Mesendoderm (in vitro differentiated cells): Measurements from ENCODE around the gene CBX5.
"Not testable (repeated sequence)": the region's sequence is repeated elsewhere in the genome, so short reads cannot be mapped to it uniquely, and the experiment has no call there.

Experiments
- DNase-seq: peaks from one replicate; pipeline ENCODE4 v3.0.0; 2013
- H2AK5ac ChIP-seq: 2 replicates; pipeline ENCODE4 v1.6.1; 2013; ENCODE audit warnings: low read length, inconsistent platforms
- H2BK120ac ChIP-seq: 2 replicates; pipeline ENCODE4 v1.6.1; 2013; ENCODE audit warnings: low read depth, mild to moderate bottlenecking, low read length, moderate library complexity, mixed read lengths
- H2BK15ac ChIP-seq: replicated peaks from 2 replicates; pipeline ENCODE4 v1.6.1; 2013; ENCODE audit warnings: low read depth, mild to moderate bottlenecking, moderate library complexity
- H2BK5ac ChIP-seq: 2 replicates; pipeline ENCODE4 v1.6.1; 2013; ENCODE audit warnings: low read length, inconsistent platforms
- H3K18ac ChIP-seq: 2 replicates; pipeline ENCODE4 v1.6.1; 2013; ENCODE audit warnings: mild to moderate bottlenecking, low read length, mixed read lengths
- H3K23ac ChIP-seq: one replicate; pipeline ENCODE4 v1.6.1; 2013; ENCODE audit warnings: low read length
- H3K27ac ChIP-seq: 2 replicates; pipeline ENCODE4 v1.5.1; 2013; ENCODE audit warnings: low read depth, mild to moderate bottlenecking, inconsistent platforms, low read length, moderate library complexity
- H3K27me3 ChIP-seq: 2 replicates; pipeline ENCODE4 v1.6.1; 2013; ENCODE audit warnings: low read length, control low read depth, mild to moderate bottlenecking, inconsistent platforms; ENCODE audit not compliant: insufficient read depth, poor library complexity
- H3K36me3 ChIP-seq: 2 replicates; pipeline ENCODE4 v1.6.1; 2013; ENCODE audit warnings: low read length, inconsistent platforms; ENCODE audit not compliant: control insufficient read depth, insufficient read depth
- H3K4ac ChIP-seq: one replicate; pipeline ENCODE4 v1.6.1; 2013; ENCODE audit warnings: low read depth, mild to moderate bottlenecking, low read length, moderate library complexity
- H3K4me1 ChIP-seq: 2 replicates; pipeline ENCODE4 v1.6.1; 2013; ENCODE audit warnings: low read depth, low read length, inconsistent platforms; ENCODE audit not compliant: control insufficient read depth
- H3K4me2 ChIP-seq: 2 replicates; pipeline ENCODE4 v1.6.1; 2013; ENCODE audit warnings: low read length
- H3K4me3 ChIP-seq: 2 replicates; pipeline ENCODE4 v1.5.1; 2013; ENCODE audit warnings: mild to moderate bottlenecking, low read length
- H3K56ac ChIP-seq: one replicate; pipeline ENCODE4 v1.6.1; 2013; ENCODE audit warnings: low read length
- H3K79me1 ChIP-seq: 2 replicates; pipeline ENCODE4 v1.6.1; 2013; ENCODE audit warnings: low read length, inconsistent platforms
- H3K79me2 ChIP-seq: 2 replicates; pipeline ENCODE4 v1.6.1; 2013; ENCODE audit warnings: mild to moderate bottlenecking, low read length; ENCODE audit not compliant: control insufficient read depth, insufficient read depth
- H3K9ac ChIP-seq: 2 replicates; pipeline ENCODE4 v1.6.1; 2013; ENCODE audit warnings: low read length, inconsistent platforms
- H4K5ac ChIP-seq: one replicate; pipeline ENCODE4 v1.6.1; 2013; ENCODE audit warnings: low read length
- H4K8ac ChIP-seq: one replicate; pipeline ENCODE4 v1.6.1; 2013; ENCODE audit warnings: low read depth, mild to moderate bottlenecking, control low read depth, low read length, moderate library complexity
- WGBS: extraction: QIAGEN DNeasy Blood & Tissue Kit; methylation state at CpG from one replicate; pipeline ENCODE4 v1.1.7; 2013; ENCODE audit warnings: low lambda C conversion rate, missing lambda C conversion rate; ENCODE audit not compliant: insufficient coverage; ENCODE audit errors: extremely low coverage; 5-methylcytosine and 5-hydroxymethylcytosine counted together

Gene CBX5

DNA sequence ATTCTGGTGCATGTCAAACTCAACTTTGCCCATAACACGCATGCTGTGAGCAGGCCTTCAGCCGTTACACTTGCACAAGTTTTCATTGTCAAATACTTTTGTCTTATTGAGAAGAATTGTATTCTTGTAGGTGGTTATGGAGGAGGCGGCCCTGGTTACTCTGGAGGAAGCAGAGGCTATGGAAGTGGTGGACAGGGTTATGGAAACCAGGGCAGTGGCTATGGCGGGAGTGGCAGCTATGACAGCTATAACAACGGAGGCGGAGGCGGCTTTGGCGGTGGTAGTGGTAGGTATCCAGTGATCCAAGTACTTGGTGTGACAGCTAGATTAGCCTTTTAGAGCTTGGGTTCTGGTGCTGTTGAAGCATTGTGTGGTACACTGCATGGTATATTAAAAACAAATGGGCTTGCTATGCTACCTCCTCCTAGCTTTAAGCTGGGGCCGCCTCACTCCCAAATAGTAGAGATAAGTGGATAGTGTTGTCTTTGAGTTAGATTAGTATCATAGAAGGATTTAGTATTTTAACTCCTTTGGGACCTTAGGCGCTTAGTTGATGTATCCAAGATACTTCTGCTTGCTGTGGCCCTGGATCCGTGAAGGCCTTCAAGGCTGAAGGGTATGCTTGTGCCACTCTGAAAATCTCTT lies 3.1 kb upstream of the CBX5 start:
- Histone ChIP-seq H3K27ac (no peak overlapping the region), H2BK5ac (no peak overlapping the region), H3K79me2 (peaks cover 51% of the 10 kb centered on the region), H2BK120ac (no peak overlapping the region), H3K23ac (no peak overlapping the region), H3K27me3 (no peaks in the 10 kb centered on the region), H3K79me1 (no peaks in the 10 kb centered on the region), H2AK5ac (no peak overlapping the region), H3K4me3 (peak overlapping the region; percentile 30), H4K5ac (no peak overlapping the region), H3K9ac (peak overlapping the region; percentile 100), H2BK15ac (no peak overlapping the region), H3K4ac (no peak overlapping the region), H3K36me3 (peaks cover 22% of the 10 kb centered on the region), H3K4me1 (peaks cover under 1% of the 10 kb centered on the region), H4K8ac (no peak overlapping the region), H3K18ac (no peak overlapping the region), H3K56ac (peak overlapping the region; percentile 34), H3K4me2 (peak overlapping the region; percentile 63)
- no CpG with 5 or more reads among the region's 11 CpGs for WGBS
- DNase-seq = no peak

DNA sequence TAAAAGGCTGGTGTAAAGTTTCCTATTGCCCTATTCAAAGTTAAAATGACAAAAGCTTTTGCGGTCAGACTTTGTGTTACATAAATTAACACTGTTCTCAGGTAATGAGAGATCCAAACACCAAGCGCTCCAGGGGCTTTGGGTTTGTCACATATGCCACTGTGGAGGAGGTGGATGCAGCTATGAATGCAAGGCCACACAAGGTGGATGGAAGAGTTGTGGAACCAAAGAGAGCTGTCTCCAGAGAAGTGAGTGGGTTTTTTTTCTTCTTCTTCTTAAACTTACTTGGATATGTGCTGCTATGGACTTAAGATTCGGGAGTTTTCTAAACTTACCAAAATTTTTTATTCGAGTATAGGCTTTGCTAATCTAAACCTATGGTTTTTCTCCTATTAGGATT lies 1.8 kb upstream of the CBX5 start:
- H3K4ac ChIP-seq, H2BK15ac ChIP-seq, H3K23ac ChIP-seq, H3K18ac ChIP-seq, H3K79me1 ChIP-seq, H2AK5ac ChIP-seq, H3K27me3 ChIP-seq, H2BK120ac ChIP-seq, H3K27ac ChIP-seq, H2BK5ac ChIP-seq, H3K4me1 ChIP-seq, DNase-seq, H4K5ac ChIP-seq, H4K8ac ChIP-seq: not testable (repeated sequence)
- H3K56ac ChIP-seq = peak overlapping the region; percentile 100
- no CpG with 5 or more reads among the region's 4 CpGs for WGBS
- H3K4me2 ChIP-seq = peak overlapping the region; percentile 44
- peaks cover 63% of the 10 kb centered on the region for H3K79me2 ChIP-seq
- peak overlapping the region; percentile 100 for H3K9ac ChIP-seq
- peaks cover 17% of the 10 kb centered on the region for H3K36me3 ChIP-seq
- peak overlapping the region; percentile 98 for H3K4me3 ChIP-seq

DNA sequence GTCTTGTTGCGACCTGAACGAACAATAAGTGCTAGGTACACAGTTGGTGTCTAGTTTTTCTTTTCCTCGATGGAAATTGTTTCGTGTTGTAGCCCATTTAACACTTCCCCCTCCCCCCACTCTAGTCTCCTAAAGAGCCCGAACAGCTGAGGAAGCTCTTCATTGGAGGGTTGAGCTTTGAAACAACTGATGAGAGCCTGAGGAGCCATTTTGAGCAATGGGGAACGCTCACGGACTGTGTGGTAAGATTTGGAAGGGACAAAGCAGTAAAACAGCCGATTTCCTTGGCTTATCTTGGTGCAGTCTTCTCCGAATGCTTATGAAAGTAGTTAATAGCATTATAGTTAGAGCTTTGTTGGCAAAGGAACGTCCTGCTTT lies 1.3 kb upstream of the CBX5 start:
- not testable (repeated sequence) for H2BK120ac ChIP-seq, H3K4me1 ChIP-seq, H3K27me3 ChIP-seq, H3K79me1 ChIP-seq, H2BK15ac ChIP-seq, DNase-seq
- peak overlapping the region; percentile 92 for H3K4ac ChIP-seq
- peak overlapping the region; percentile 76 for H3K27ac ChIP-seq
- peaks cover 67% of the 10 kb centered on the region for H3K79me2 ChIP-seq
- peak overlapping the region; percentile 92 for H4K5ac ChIP-seq
- H3K56ac ChIP-seq = peak overlapping the region; percentile 100
- peak overlapping the region; percentile 93 for H2BK5ac ChIP-seq
- peak overlapping the region; percentile 100 for H3K9ac ChIP-seq
- peak overlapping the region; percentile 44 for H3K4me2 ChIP-seq
- H3K18ac ChIP-seq = peak overlapping the region; percentile 44
- H4K8ac ChIP-seq = peak overlapping the region; percentile 5
- peak overlapping the region; percentile 98 for H3K4me3 ChIP-seq
- peaks cover 15% of the 10 kb centered on the region for H3K36me3 ChIP-seq
- peak overlapping the region; percentile 98 for H2AK5ac ChIP-seq
- H3K23ac ChIP-seq = peak overlapping the region; percentile 92
- no CpG with 5 or more reads among the region's 10 CpGs for WGBS

DNA sequence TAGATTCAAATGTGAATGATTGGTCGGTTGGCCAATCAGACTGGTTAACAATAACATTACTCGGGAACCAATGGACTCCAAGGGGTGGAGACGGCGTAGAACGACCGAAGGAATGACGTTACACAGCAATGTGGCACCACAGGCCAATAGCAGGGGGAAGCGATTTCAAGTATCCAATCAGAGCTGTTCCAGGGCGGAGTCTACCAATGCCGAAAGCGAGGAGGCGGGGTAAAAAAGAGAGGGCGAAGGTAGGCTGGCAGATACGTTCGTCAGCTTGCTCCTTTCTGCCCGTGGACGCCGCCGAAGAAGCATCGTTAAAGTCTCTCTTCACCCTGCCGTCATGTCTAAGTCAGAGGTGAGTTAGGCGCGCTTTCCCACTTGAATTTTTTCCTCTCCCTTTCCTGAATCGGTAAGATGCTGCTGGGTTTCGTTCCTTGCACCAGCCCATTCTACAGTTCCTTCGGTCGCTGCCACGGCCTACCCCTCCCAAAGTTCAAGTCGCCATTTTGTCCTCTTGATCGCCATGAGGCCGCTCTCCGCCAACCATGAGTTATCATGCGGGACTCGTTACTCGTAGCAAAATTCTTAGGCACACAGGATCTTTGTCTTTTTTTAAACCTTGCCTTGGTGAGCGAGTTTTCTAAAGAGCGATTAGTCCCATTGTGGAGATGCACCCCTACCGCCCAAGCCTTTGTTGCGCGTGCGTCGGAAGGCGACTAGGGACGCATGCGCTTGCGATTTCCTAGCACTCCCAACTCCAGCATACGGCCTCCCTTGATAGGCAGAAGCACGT lies 742 bp upstream of the CBX5 start, which contains the start of gene HNRNPA1:
HNRNPA1 (plus strand) TSS at position 259 of the 793 bp plus-strand sequence; CDS start at position 341, 82 bp downstream.
- Histone ChIP-seq H3K27ac (peak within 1 kb of the TSS; percentile 90), H3K4me2 (peak within 1 kb of the TSS; percentile 44), H3K18ac (peak within 1 kb of the TSS; percentile 44), H3K79me1 (no peaks in the 10 kb centered on the region), H2AK5ac (peak within 1 kb of the TSS; percentile 98), H3K9ac (peak within 1 kb of the TSS; percentile 100), H2BK5ac (peak within 1 kb of the TSS; percentile 93), H3K4me1 (peaks cover 3% of the 10 kb centered on the region), H3K56ac (peak within 1 kb of the TSS; percentile 100), H3K36me3 (peaks cover 11% of the 10 kb centered on the region), H2BK120ac (no peak within 1 kb of the TSS), H3K27me3 (no peaks in the 10 kb centered on the region), H3K79me2 (peaks cover 70% of the 10 kb centered on the region), H4K8ac (peak within 1 kb of the TSS; percentile 5), H4K5ac (peak within 1 kb of the TSS; percentile 92), H3K23ac (peak within 1 kb of the TSS; percentile 92), H3K4ac (peak within 1 kb of the TSS; percentile 92), H2BK15ac (no peak within 1 kb of the TSS), H3K4me3 (peak within 1 kb of the TSS; percentile 98)
- WGBS = no CpG with 5 or more reads among the region's 48 CpGs
- peak; percentile 100 for DNase-seq

DNA sequence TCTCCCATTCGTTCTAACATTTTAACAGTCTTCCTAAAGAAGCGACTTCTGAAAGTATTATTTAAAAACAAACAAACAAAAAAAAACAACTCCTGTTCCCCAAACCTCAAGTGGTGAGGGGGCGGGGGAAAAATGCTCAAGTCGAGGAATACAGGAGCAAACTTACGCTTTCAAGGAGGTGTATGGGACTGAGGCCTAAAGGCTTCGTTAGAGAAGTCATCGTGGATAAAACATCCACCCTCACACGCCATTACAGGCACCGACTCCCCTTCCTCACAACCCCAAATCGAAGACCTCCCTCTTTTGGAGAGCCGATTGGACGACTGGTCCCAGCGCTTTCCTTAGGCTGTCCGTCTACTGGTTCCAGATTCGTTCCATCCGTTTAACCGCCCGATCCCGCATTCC lies 693 bp downstream of the CBX5 start:
- Histone ChIP-seq H3K27me3 (no peaks in the 10 kb centered on the region), H3K56ac (peak overlapping the region; percentile 93), H3K23ac (no peak overlapping the region), H3K18ac (peak overlapping the region; percentile 17), H2BK5ac (peak overlapping the region; percentile 7), H3K4me1 (peaks cover 3% of the 10 kb centered on the region), H3K27ac (peak overlapping the region; percentile 72), H3K4ac (no peak overlapping the region), H3K9ac (peak overlapping the region; percentile 82), H2AK5ac (no peak overlapping the region), H2BK15ac (no peak overlapping the region), H3K36me3 (peaks cover 11% of the 10 kb centered on the region), H2BK120ac (no peak overlapping the region), H3K79me1 (no peaks in the 10 kb centered on the region), H4K8ac (no peak overlapping the region), H3K4me2 (peak overlapping the region; percentile 2), H4K5ac (peak overlapping the region; percentile 1), H3K79me2 (peaks cover 76% of the 10 kb centered on the region), H3K4me3 (peak overlapping the region; percentile 85)
- DNase-seq = no peak
- WGBS = no CpG with 5 or more reads among the region's 19 CpGs
